Endodermal cell (in vitro differentiated cells): ENCODE data around the gene TAPT1. TPM values are rescaled to one million over a fixed set of nuclear protein-coding genes. Genes with fewer than 3 reads are reported as not detected.

Experiments used
- DNase-seq: peaks from one replicate; pipeline ENCODE4 v3.0.0-alpha.2; 2017
- H3K27ac ChIP-seq: 2 replicates; pipeline ENCODE4 v1.5.1; 2013; ENCODE audit warnings: mild to moderate bottlenecking, low read depth, low read length, moderate library complexity
- H3K27me3 ChIP-seq: 2 replicates; pipeline ENCODE4 v1.6.1; 2013; ENCODE audit warnings: mild to moderate bottlenecking, low read length, moderate library complexity; ENCODE audit not compliant: insufficient read depth, control insufficient read depth, poor library complexity, severe bottlenecking
- H3K36me3 ChIP-seq: 2 replicates; pipeline ENCODE4 v1.7.0; 2013; ENCODE audit warnings: mild to moderate bottlenecking, low read length, moderate library complexity; ENCODE audit not compliant: control insufficient read depth, insufficient read depth
- H3K4me1 ChIP-seq: one replicate; pipeline ENCODE4 v1.7.0; 2013; ENCODE audit warnings: low read length; ENCODE audit not compliant: control insufficient read depth, insufficient read depth
- H3K4me3 ChIP-seq: 2 replicates; pipeline ENCODE4 v1.5.1; 2013; ENCODE audit warnings: mild to moderate bottlenecking, low read length, moderate library complexity
- H3K9ac ChIP-seq: 2 replicates; pipeline ENCODE4 v1.6.1; 2013; ENCODE audit warnings: mild to moderate bottlenecking, low read length, moderate library complexity; ENCODE audit not compliant: poor library complexity, severe bottlenecking; ENCODE audit errors: extremely low read depth
- H3K9me3 ChIP-seq: 2 replicates; pipeline ENCODE4 v1.6.1; 2013; ENCODE audit warnings: mild to moderate bottlenecking, low read length, moderate library complexity; ENCODE audit not compliant: control insufficient read depth
- H3K27ac Mint-ChIP-seq: 2 replicates; pipeline ENCODE4 v1.8.0; 2020; ENCODE audit warnings: mixed read lengths
- H3K27me3 Mint-ChIP-seq: 2 replicates; pipeline ENCODE4 v1.8.0; 2021; ENCODE audit warnings: mild to moderate bottlenecking, mixed read lengths; ENCODE audit not compliant: insufficient read depth
- H3K36me3 Mint-ChIP-seq: 2 replicates; pipeline ENCODE4 v1.8.0; 2020; ENCODE audit warnings: low read depth, mixed read lengths
- H3K4me1 Mint-ChIP-seq: 2 replicates; pipeline ENCODE4 v1.8.0; 2020; ENCODE audit warnings: mixed read lengths
- H3K4me3 Mint-ChIP-seq: 2 replicates; pipeline ENCODE4 v1.8.0; 2020; ENCODE audit warnings: mild to moderate bottlenecking, moderate library complexity, mixed read lengths
- H3K9me3 Mint-ChIP-seq: 2 replicates; pipeline ENCODE4 v1.8.0; 2020; ENCODE audit warnings: mild to moderate bottlenecking, mixed read lengths
- CTCF ChIP-seq: fragments of 200-600 bp; sonication (generic); conservative IDR thresholded peaks from 2 replicates; pipeline ENCODE4 v1.5.0; 2021; ENCODE audit warnings: antibody characterized with exemption, mild to moderate bottlenecking
- WGBS, 2 experiments: methylation state at CpG; one replicate each; pipeline versions ENCODE4 v1.1.5 to v1.1.7; 2013; ENCODE audit warnings: missing lambda C conversion rate in 2 of 2, mixed read lengths in 1 of 2; ENCODE audit not compliant: insufficient coverage in 1 of 2, insufficient read length in 1 of 2; 5-methylcytosine and 5-hydroxymethylcytosine counted together
- total RNA-seq, 2 donors: library from RNA; stranded (reverse); fragmentation: NEBNext Ultra II Directional in 1 of 2; extraction: Animal tissue kit (Norgen Biotek cat#: 25700) in 1 of 2; gene quantifications; 2 replicates in 1 of 2; 3 replicates in 1 of 2; pipeline ENCODE4 v1.2.1, GENCODE V29; 2021

TAPT1 gene
- total RNA-seq, 2 donors from 2014 or later, result 19.8 to 22.6 TPM

- H3K9me3 Mint-ChIP-seq, result no peaks in the 10 kb centered on the region
- Histone ChIP-seq H3K4me3 (no peak overlapping the region), H3K9me3 (no peaks in the 10 kb centered on the region), H3K4me1 (no peaks in the 10 kb centered on the region), H3K27ac (no peak overlapping the region), H3K36me3 (peaks cover 5% of the 10 kb centered on the region), H3K9ac (no peak overlapping the region), H3K27me3 (no peaks in the 10 kb centered on the region)
- TF ChIP-seq CTCF, result no peak
- H3K27me3 Mint-ChIP-seq, result no peaks in the 10 kb centered on the region
- no peak overlapping the region for H3K27ac Mint-ChIP-seq
- H3K4me3 Mint-ChIP-seq, result no peak overlapping the region
- peaks cover 2% of the 10 kb centered on the region for H3K36me3 Mint-ChIP-seq
- DNase-seq, result no peak
- WGBS, 2 experiments, result 89 to 100% methylated on average over 1 of the region's 1 CpG
- H3K4me1 Mint-ChIP-seq, result peaks cover 19% of the 10 kb centered on the region
These were observed 18.9 kb downstream of the TAPT1 start for GRCh38 chr4:16207409-16207808.

DNA sequence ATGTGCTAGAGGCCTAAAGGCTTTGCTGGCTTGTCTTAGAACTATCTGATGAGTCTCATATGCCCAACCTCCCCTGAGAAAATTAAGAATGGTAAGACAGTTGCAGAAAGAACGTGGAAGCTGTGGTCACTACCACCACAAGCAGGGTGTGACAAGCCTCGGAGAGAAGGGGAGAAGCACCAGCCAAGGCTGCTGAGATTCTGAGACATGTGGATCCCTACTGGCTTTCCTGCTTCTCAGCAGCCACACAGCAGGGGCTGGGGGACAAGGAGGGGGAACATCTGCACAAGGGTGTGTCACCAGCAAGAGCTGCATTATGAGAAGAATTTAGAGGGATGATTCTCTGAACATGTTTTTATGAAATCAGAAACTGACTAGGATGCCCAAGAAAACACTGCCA, 19.4 kb downstream of the TAPT1 start:
- Histone ChIP-seq H3K9ac (no peak overlapping the region), H3K4me1 (no peaks in the 10 kb centered on the region), H3K9me3 (no peaks in the 10 kb centered on the region), H3K36me3 (peaks cover 5% of the 10 kb centered on the region), H3K27me3 (no peaks in the 10 kb centered on the region), H3K4me3 (no peak overlapping the region), H3K27ac (no peak overlapping the region)
- Mint-ChIP-seq H3K9me3 (no peaks in the 10 kb centered on the region), H3K4me1 (peaks cover 19% of the 10 kb centered on the region), H3K4me3 (no peak overlapping the region), H3K27ac (no peak overlapping the region), H3K36me3 (peaks cover 2% of the 10 kb centered on the region), H3K27me3 (no peaks in the 10 kb centered on the region)
- WGBS, 2 experiments, result 54 to 79% methylated on average over 2 of the region's 2 CpGs
- no peak for TF ChIP-seq CTCF
- DNase-seq, result peak; percentile 59

- DNase-seq, result no peak
- no peaks in the 10 kb centered on the region for H3K9me3 Mint-ChIP-seq
- no peaks in the 10 kb centered on the region for H3K9me3 ChIP-seq
- H3K36me3 ChIP-seq, result peaks cover 5% of the 10 kb centered on the region
- no peaks in the 10 kb centered on the region for H3K4me1 ChIP-seq
- H3K4me3 ChIP-seq, result no peak overlapping the region
- H3K27ac Mint-ChIP-seq, result no peak overlapping the region
- peaks cover 19% of the 10 kb centered on the region for H3K4me1 Mint-ChIP-seq
- peaks cover 2% of the 10 kb centered on the region for H3K36me3 Mint-ChIP-seq
- H3K27me3 ChIP-seq, result no peaks in the 10 kb centered on the region
- no peak overlapping the region for H3K27ac ChIP-seq
- H3K27me3 Mint-ChIP-seq, result no peaks in the 10 kb centered on the region
- H3K4me3 Mint-ChIP-seq, result no peak overlapping the region
- no peak overlapping the region for H3K9ac ChIP-seq
- 75 to 80% methylated on average over 1 to 5 of the region's 5 CpGs for WGBS, 2 experiments
- TF ChIP-seq CTCF, result no peak
These were observed 20.0 kb downstream of the TAPT1 start for GRCh38 chr4:16206301-16206700.
